ENCODE data around the gene CBARP. TPM values are rescaled to one million over a fixed set of nuclear protein-coding genes. Genes with fewer than 3 reads are reported as not detected.

Gene CBARP
- total RNA-seq, 1 donor from 2014 or later, result 0.96 TPM

- TF ChIP-seq CTCF (IDR thresholded peaks at IDR 0.05; ENCODE audit: borderline replicate concordance), result no peak
- intact Hi-C loops (cut with micrococcal nuclease), result no loop called here
- H3K4me1 ChIP-seq, result peaks cover 59% of the 10 kb centered on the region
- peaks cover 6% of the 10 kb centered on the region for H3K27me3 ChIP-seq (ENCODE audit: low read depth)
- no peak overlapping the region for H3K27ac ChIP-seq (replicated peaks)
- no peaks in the 10 kb centered on the region for H3K36me3 ChIP-seq
- DNase-seq, result no peak
- H3K9me3 ChIP-seq (replicated peaks), result no peaks in the 10 kb centered on the region
- H3K4me3 ChIP-seq, result peak overlapping the region; percentile 73
Observed at GRCh38 chr19:1236576-1236975, 1.2 kb downstream of the CBARP start.

GRCh38 chr19:1235625-1236538 lies 1.9 kb downstream of the CBARP start:
- H3K27me3 ChIP-seq (ENCODE audit: low read depth), result peaks cover 6% of the 10 kb centered on the region
- H3K9me3 ChIP-seq (replicated peaks), result no peaks in the 10 kb centered on the region
- H3K36me3 ChIP-seq, result no peaks in the 10 kb centered on the region
- H3K4me3 ChIP-seq, result no peak overlapping the region
- no peak for TF ChIP-seq CTCF (IDR thresholded peaks at IDR 0.05; ENCODE audit: borderline replicate concordance)
- no peak overlapping the region for H3K27ac ChIP-seq (replicated peaks)
- H3K4me1 ChIP-seq, result peaks cover 53% of the 10 kb centered on the region
- intact Hi-C loops (cut with micrococcal nuclease), result no loop called here
- DNase-seq, result no peak

GRCh38 chr19:1234955-1235380 lies 2.8 kb downstream of the CBARP start:
- intact Hi-C loops (cut with micrococcal nuclease), result no loop called here
- Histone ChIP-seq H3K36me3 (no peaks in the 10 kb centered on the region), H3K4me3 (no peak overlapping the region), H3K27ac (replicated peaks) (no peak overlapping the region), H3K9me3 (replicated peaks) (no peaks in the 10 kb centered on the region), H3K4me1 (peaks cover 44% of the 10 kb centered on the region), H3K27me3 (ENCODE audit: low read depth) (peaks cover 6% of the 10 kb centered on the region)
- DNase-seq, result no peak
- no peak for TF ChIP-seq CTCF (IDR thresholded peaks at IDR 0.05; ENCODE audit: borderline replicate concordance)

- DNase-seq, result no peak
- H3K4me1 ChIP-seq, result peaks cover 37% of the 10 kb centered on the region
- H3K27me3 ChIP-seq (ENCODE audit: low read depth), result peaks cover 6% of the 10 kb centered on the region
- no peaks in the 10 kb centered on the region for H3K9me3 ChIP-seq (replicated peaks)
- H3K36me3 ChIP-seq, result no peaks in the 10 kb centered on the region
- H3K27ac ChIP-seq (replicated peaks), result no peak overlapping the region
- TF ChIP-seq CTCF (IDR thresholded peaks at IDR 0.05; ENCODE audit: borderline replicate concordance), result no peak
- H3K4me3 ChIP-seq, result no peak overlapping the region
- intact Hi-C loops (cut with micrococcal nuclease), result no loop called here
Observed at GRCh38 chr19:1234051-1234954, 3.5 kb downstream of the CBARP start.

GRCh38 chr19:1233115-1233667 lies 4.6 kb downstream of the CBARP start:
- intact Hi-C loops (cut with micrococcal nuclease), result no loop called here
- no peak for TF ChIP-seq CTCF (IDR thresholded peaks at IDR 0.05; ENCODE audit: borderline replicate concordance)
- peaks cover 6% of the 10 kb centered on the region for H3K27me3 ChIP-seq (ENCODE audit: low read depth)
- H3K4me1 ChIP-seq, result peaks cover 30% of the 10 kb centered on the region
- H3K4me3 ChIP-seq, result no peak overlapping the region
- H3K27ac ChIP-seq (replicated peaks), result peak overlapping the region; percentile 40
- no peak for DNase-seq
- H3K36me3 ChIP-seq, result peaks cover 2% of the 10 kb centered on the region
- H3K9me3 ChIP-seq (replicated peaks), result no peaks in the 10 kb centered on the region
